WTC11 (cell line): ENCODE data around the gene ANKRA2. TPM values are rescaled to one million over a fixed set of nuclear protein-coding genes. Genes with fewer than 3 reads are reported as not detected.

Source experiments
- ATAC-seq: fragments of 200-7000 bp; cut with Tn5 transposase; 2 replicates; pipeline ENCODE4 v1.10.0; 2021; ENCODE audit warnings: mild to moderate bottlenecking, moderate library complexity
- CTCF ChIA-PET: fragments of 300-600 bp; sonication (Branson Sonifier 250); formaldehyde crosslinking; loops from one replicate; lab custom pipeline; 2021; ENCODE audit warnings: antibody characterized with exemption; lab: Charles Lee
- POLR2A ChIA-PET: fragments of 350-600 bp; sonication (Branson Sonifier 250); formaldehyde crosslinking; loops from one replicate; lab custom pipeline; 2021; ENCODE audit warnings: antibody characterized with exemption; lab: Charles Lee
- DNase-seq: peaks from one replicate; pipeline ENCODE4 v3.0.0; 2021; ENCODE audit warnings: low spot score
- H3K27ac Mint-ChIP-seq: 2 replicates; pipeline ENCODE4 v1.8.0; 2021; ENCODE audit warnings: mixed read lengths
- H3K27me3 Mint-ChIP-seq: 2 replicates; pipeline ENCODE4 v1.8.0; 2021; ENCODE audit warnings: low read depth, mild to moderate bottlenecking, moderate library complexity, mixed read lengths
- H3K36me3 Mint-ChIP-seq: 2 replicates; pipeline ENCODE4 v1.8.0; 2021; ENCODE audit warnings: mixed read lengths
- H3K4me1 Mint-ChIP-seq: 2 replicates; pipeline ENCODE4 v1.8.0; 2022; ENCODE audit warnings: mixed read lengths
- H3K4me3 Mint-ChIP-seq: 2 replicates; pipeline ENCODE4 v1.8.0; 2021; ENCODE audit warnings: mild to moderate bottlenecking, moderate library complexity, mixed read lengths
- H3K9me3 Mint-ChIP-seq: 2 replicates; pipeline ENCODE4 v1.8.0; 2021; ENCODE audit warnings: mixed read lengths
- ATF6 ChIP-seq: sonication (generic); formaldehyde crosslinking; IDR thresholded peaks from 2 replicates; pipeline ENCODE4 v1.8.1; 2023; ENCODE audit warnings: mild to moderate bottlenecking, missing genetic modification reagents
- CREM ChIP-seq: sonication (generic); formaldehyde crosslinking; IDR thresholded peaks from 2 replicates; pipeline ENCODE4 v1.8.1; 2022; ENCODE audit warnings: mild to moderate bottlenecking, missing genetic modification reagents, moderate library complexity
- CTCF ChIP-seq: fragments of 200-600 bp; IDR thresholded peaks from 2 replicates; pipeline ENCODE4 v1.8.0; 2022; ENCODE audit warnings: antibody characterized with exemption
- E2F1 ChIP-seq: sonication (generic); formaldehyde crosslinking; IDR thresholded peaks from 2 replicates; pipeline ENCODE4 v1.8.0; 2022; ENCODE audit warnings: mild to moderate bottlenecking, missing genetic modification reagents
- E2F4 ChIP-seq: sonication (generic); formaldehyde crosslinking; IDR thresholded peaks from 2 replicates; pipeline ENCODE4 v1.8.1; 2022; ENCODE audit warnings: low read depth, mild to moderate bottlenecking, moderate library complexity, missing genetic modification reagents, borderline replicate concordance
- E2F5 ChIP-seq: sonication (generic); formaldehyde crosslinking; IDR thresholded peaks from 2 replicates; pipeline ENCODE4 v1.8.1; 2022; ENCODE audit warnings: mild to moderate bottlenecking, moderate library complexity, missing genetic modification reagents
- ELF4 ChIP-seq: sonication (generic); formaldehyde crosslinking; IDR thresholded peaks from 2 replicates; pipeline ENCODE4 v1.8.1; 2022; ENCODE audit warnings: low read depth, mild to moderate bottlenecking, moderate library complexity, missing genetic modification reagents
- FOXJ3 ChIP-seq: sonication (generic); formaldehyde crosslinking; IDR thresholded peaks from 2 replicates; pipeline ENCODE4 v1.9.0; 2021; ENCODE audit warnings: missing genetic modification reagents, mild to moderate bottlenecking, borderline replicate concordance
- NFYB ChIP-seq: sonication (generic); formaldehyde crosslinking; conservative IDR thresholded peaks from 2 replicates; pipeline ENCODE4 v1.8.0; 2022; ENCODE audit warnings: low read depth, missing genetic modification reagents
- PREB ChIP-seq: sonication (generic); formaldehyde crosslinking; IDR thresholded peaks from 2 replicates; pipeline ENCODE4 v1.8.1; 2022; ENCODE audit warnings: mild to moderate bottlenecking, missing genetic modification reagents, moderate library complexity, borderline replicate concordance
- SMAD3 ChIP-seq: sonication (generic); formaldehyde crosslinking; IDR thresholded peaks from 2 replicates; pipeline ENCODE4 v1.8.0; 2022; ENCODE audit warnings: missing genetic modification reagents, mild to moderate bottlenecking, borderline replicate concordance
- TEAD4 ChIP-seq: sonication (generic); formaldehyde crosslinking; IDR thresholded peaks from 2 replicates; pipeline ENCODE4 v1.8.0; 2022; ENCODE audit warnings: mild to moderate bottlenecking, missing genetic modification reagents
- USF1 ChIP-seq: sonication (generic); formaldehyde crosslinking; IDR thresholded peaks from 2 replicates; pipeline ENCODE4 v1.8.0; 2022; ENCODE audit warnings: mild to moderate bottlenecking, missing genetic modification reagents
- ZMAT4 ChIP-seq: fragments of 250-450 bp; sonication (Bioruptor Pico); IDR thresholded peaks from 2 replicates; pipeline ENCODE4 v1.9.0; 2021; ENCODE audit warnings: mild to moderate bottlenecking
- ZNF138 ChIP-seq: sonication (generic); formaldehyde crosslinking; conservative IDR thresholded peaks from 2 replicates; pipeline ENCODE4 v1.8.1; 2022; ENCODE audit warnings: mild to moderate bottlenecking, moderate library complexity, missing genetic modification reagents
- ZNF219 ChIP-seq: sonication (generic); formaldehyde crosslinking; IDR thresholded peaks from 2 replicates; pipeline ENCODE4 v1.8.0; 2023; ENCODE audit warnings: missing genetic modification reagents, mild to moderate bottlenecking, borderline replicate concordance
- ZNF317 ChIP-seq: sonication (generic); formaldehyde crosslinking; IDR thresholded peaks from 2 replicates; pipeline ENCODE4 v1.8.1; 2023; ENCODE audit warnings: low read depth, mild to moderate bottlenecking, moderate library complexity, missing genetic modification reagents, borderline replicate concordance
- ZNF532 ChIP-seq: fragments of 250-450 bp; sonication (Bioruptor Pico); IDR thresholded peaks from 2 replicates; pipeline ENCODE4 v1.9.0; 2021; ENCODE audit warnings: mild to moderate bottlenecking, borderline replicate concordance
- total RNA-seq: library from RNA; stranded (reverse); gene quantifications from 3 replicates; pipeline ENCODE4 v1.2.3, GENCODE V29; 2021

The ANKRA2 gene
- total RNA-seq, 1 experiment from 2014 or later = 17.7 TPM

- no peak for TF ChIP-seq E2F4 (CRISPR knock-in tag)
- no peak for TF ChIP-seq CREM (CRISPR knock-in tag)
- TF ChIP-seq NFYB (CRISPR knock-in tag) = no peak
- TF ChIP-seq ZNF138 (CRISPR knock-in tag) = no peak
- TF ChIP-seq ZNF317 (CRISPR knock-in tag) = no peak
- no peak for TF ChIP-seq ZNF532
- TF ChIP-seq E2F5 (CRISPR knock-in tag) = no peak
- no peak for TF ChIP-seq ZNF219 (CRISPR knock-in tag)
Measured at GRCh38 chr5:73599380-73599779, 33.9 kb upstream of the ANKRA2 start (continued).

GRCh38 chr5:73596705-73597328 lies 31.4 kb upstream of the ANKRA2 start:
- TF ChIP-seq ZNF138 (CRISPR knock-in tag) (no peak), CTCF (peak; percentile 52)
- Mint-ChIP-seq H3K9me3 (peaks cover 14% of the 10 kb centered on the region), H3K4me1 (no peaks in the 10 kb centered on the region), H3K36me3 (peaks cover 2% of the 10 kb centered on the region), H3K4me3 (no peak overlapping the region), H3K27me3 (no peaks in the 10 kb centered on the region), H3K27ac (no peak overlapping the region)
- ChIA-PET CTCF (interaction anchor here (0.8 to 2.0 kb wide), 6 partner anchors 28 to 196 kb away, joined by 3 to 10 read pairs (median 4); partner anchors contain the start of gene ARHGEF28), POLR2A (no interaction called here)
- ATAC-seq = peak; percentile 80
- DNase-seq = peak; percentile 29

GRCh38 chr5:73592551-73592950 lies 27.1 kb upstream of the ANKRA2 start:
- DNase-seq (no peak), ATAC-seq (no peak)
- ChIA-PET CTCF (interaction anchor here (1.0 to 5.2 kb wide), 2 partner anchors 190 to 200 kb away, joined by 3 to 84 read pairs; no protein-coding TSS in a partner anchor), POLR2A (no interaction called here)
- no peaks in the 10 kb centered on the region for H3K4me1 Mint-ChIP-seq
- no peaks in the 10 kb centered on the region for H3K36me3 Mint-ChIP-seq
- H3K27ac Mint-ChIP-seq = no peak overlapping the region
- H3K27me3 Mint-ChIP-seq = no peaks in the 10 kb centered on the region
- no peak overlapping the region for H3K4me3 Mint-ChIP-seq
- H3K9me3 Mint-ChIP-seq = no peaks in the 10 kb centered on the region
- no peak for TF ChIP-seq ATF6 (CRISPR knock-in tag)
- no peak for TF ChIP-seq E2F1 (CRISPR knock-in tag)
- no peak for TF ChIP-seq ZMAT4 (CRISPR knock-in tag)
- TF ChIP-seq USF1 (CRISPR knock-in tag) = no peak
- no peak for TF ChIP-seq PREB (CRISPR knock-in tag)
- TF ChIP-seq FOXJ3 (CRISPR knock-in tag) = no peak
- TF ChIP-seq ELF4 (CRISPR knock-in tag) = no peak
- no peak for TF ChIP-seq SMAD3 (CRISPR knock-in tag)
- TF ChIP-seq TEAD4 (CRISPR knock-in tag) = no peak
